Esophagus muscularis mucosa (tissue), 3 donors: ENCODE measurements around the gene ZNF638.

Experiments used
- CTCF ChIP-seq, 3 experiments: fragments of 200-600 bp in 2 of 3; fragments of 450-650 bp in 1 of 3; sonication (generic) in 2 of 3; IDR thresholded peaks; one replicate each; pipeline ENCODE4 v1.5.1; 2017 to 2019; ENCODE audit warnings: antibody characterized with exemption in 3 of 3, mild to moderate bottlenecking in 2 of 3, moderate library complexity in 1 of 3
- EP300 ChIP-seq: sonication (generic); formaldehyde crosslinking; IDR thresholded peaks from one replicate; pipeline ENCODE4 v1.6.1; 2017; ENCODE audit warnings: antibody characterized with exemption

GRCh38 chr2:71473346-71474031, 141.9 kb downstream of the ZNF638 start:
- TF ChIP-seq EP300: no peak
- no peak for TF ChIP-seq CTCF (IDR thresholded peaks at IDR 0.05)
